ENCODE data around the gene TECTB. TPM values are rescaled to one million over a fixed set of nuclear protein-coding genes. Genes with fewer than 3 reads are reported as not detected.

TECTB gene
- total RNA-seq, 1 experiment from 2014 or later = not detected

Other genes starting within 250 kb of the TECTB start
- 4.9 and 5.0 TPM in 2 replicates for gene GPAM, start 99.6 kb upstream of the TECTB start, total RNA-seq (2014; rRNA removed; shearing (Covaris generic); ENCODE audit: low replicate concordance)
- gene ACSL5, start 90.7 kb downstream of the TECTB start, total RNA-seq (2014; rRNA removed; shearing (Covaris generic); ENCODE audit: low replicate concordance) = not detected in 2 replicates
- gene ZDHHC6, start 163.5 kb downstream of the TECTB start, total RNA-seq (2014; rRNA removed; shearing (Covaris generic); ENCODE audit: low replicate concordance) = 9.8 and 13.9 TPM in 2 replicates
- 9.7 and 17.8 TPM in 2 replicates for gene VTI1A, start 163.8 kb downstream of the TECTB start, total RNA-seq (2014; rRNA removed; shearing (Covaris generic); ENCODE audit: low replicate concordance)

Measured in Caki2 (cell line).